Measurements from ENCODE around the gene ASIC5. TPM values are rescaled to one million over a fixed set of nuclear protein-coding genes. Genes with fewer than 3 reads are reported as not detected.

The ASIC5 gene
- total RNA-seq, 4 donors from 2014 or later = not detected

GRCh38 chr4:155789391-155789790 lies 76.7 kb downstream of the ASIC5 start:
- Histone ChIP-seq H3K36me3 (no peaks in the 10 kb centered on the region), H3K27ac (no peak overlapping the region), H3K9me3 (no peaks in the 10 kb centered on the region), H3K4me1 (peaks cover 0 to 19% (median 0%) of the 10 kb centered on the region in 4 donors), H3K27me3 (no peaks in the 10 kb centered on the region), H3K4me3 (no peak overlapping the region)
- 77 to 78% methylated on average over 6 of the region's 6 CpGs for WGBS, 2 donors
- no peak for DNase-seq (ENCODE audit: low spot score in 2 of 2)
- TF ChIP-seq POLR2A (IDR thresholded peaks at IDR 0.05) (no peak), EP300 (IDR thresholded peaks at IDR 0.05) (no peak), CTCF (IDR thresholded peaks at IDR 0.05) (no peak)

DNA sequence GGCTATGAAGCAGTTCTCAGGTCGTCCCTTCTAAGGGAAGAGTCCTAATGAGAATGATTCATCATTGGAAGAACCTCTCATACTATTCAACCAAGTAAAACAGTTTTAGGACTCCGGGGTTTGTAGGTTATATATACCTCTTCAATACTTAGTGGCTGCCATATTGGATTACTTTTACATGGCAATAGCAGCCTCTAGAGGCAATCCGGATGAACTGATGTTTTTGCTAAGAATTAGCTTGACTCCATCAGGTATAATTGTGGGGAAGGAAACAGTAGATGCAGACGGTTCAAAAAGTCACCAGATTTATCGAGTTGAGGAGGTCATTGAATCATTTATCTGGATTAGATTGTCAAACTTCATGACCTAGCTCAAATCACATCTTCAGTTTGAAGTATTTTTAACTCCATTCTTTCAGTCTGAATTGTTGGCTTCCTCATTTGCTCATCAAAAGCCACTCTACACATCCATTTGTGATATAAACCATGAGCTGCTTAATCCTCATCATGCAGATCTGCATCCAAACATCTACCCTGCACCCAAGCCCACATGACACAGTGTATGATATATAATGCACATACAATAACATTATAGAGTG lies 78.9 kb downstream of the ASIC5 start:
- WGBS, 2 donors = 28 to 32% methylated on average over 5 of the region's 5 CpGs
- Histone ChIP-seq H3K4me3 (no peak overlapping the region), H3K36me3 (no peaks in the 10 kb centered on the region), H3K4me1 (peaks cover 0 to 19% (median 0%) of the 10 kb centered on the region in 4 donors), H3K27me3 (no peaks in the 10 kb centered on the region), H3K9me3 (no peaks in the 10 kb centered on the region), H3K27ac (no peak overlapping the region)
- TF ChIP-seq POLR2A (IDR thresholded peaks at IDR 0.05) (no peak), EP300 (IDR thresholded peaks at IDR 0.05) (no peak), CTCF (IDR thresholded peaks at IDR 0.05) (peak; percentile 43 to 73 (median 62))
- peak in 1 of 2 donors; percentile 24 for DNase-seq (ENCODE audit: low spot score in 2 of 2)

DNA sequence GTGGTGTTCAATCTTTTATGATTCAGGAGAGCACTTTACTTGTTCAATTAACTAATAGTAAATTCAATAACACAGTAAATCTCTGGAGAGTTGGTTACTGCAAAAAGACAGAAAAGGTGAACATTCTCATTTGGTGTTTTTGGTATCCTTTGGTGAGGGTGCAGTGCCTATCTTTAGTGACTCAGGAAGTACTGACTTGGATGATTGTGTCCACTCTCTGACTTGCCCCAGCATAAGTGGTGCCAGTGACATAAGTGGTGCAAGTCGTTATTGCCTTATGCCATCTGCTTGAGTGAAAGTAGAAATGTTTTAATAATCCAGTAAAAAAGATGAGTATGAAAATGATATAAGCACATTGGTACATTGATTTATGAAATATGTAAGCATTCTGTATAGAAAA lies 80.2 kb downstream of the ASIC5 start:
- DNase-seq (ENCODE audit: low spot score in 2 of 2) = no peak
- Histone ChIP-seq H3K4me1 (peaks cover 0 to 19% (median 0%) of the 10 kb centered on the region in 4 donors), H3K9me3 (no peaks in the 10 kb centered on the region), H3K27me3 (no peaks in the 10 kb centered on the region), H3K36me3 (no peaks in the 10 kb centered on the region), H3K27ac (no peak overlapping the region), H3K4me3 (no peak overlapping the region)
- WGBS, 2 donors = 86% methylated on average over 1 of the region's 1 CpG
- no peak for TF ChIP-seq POLR2A (IDR thresholded peaks at IDR 0.05)
- TF ChIP-seq CTCF (IDR thresholded peaks at IDR 0.05) = no peak
- TF ChIP-seq EP300 (IDR thresholded peaks at IDR 0.05) = no peak

DNA sequence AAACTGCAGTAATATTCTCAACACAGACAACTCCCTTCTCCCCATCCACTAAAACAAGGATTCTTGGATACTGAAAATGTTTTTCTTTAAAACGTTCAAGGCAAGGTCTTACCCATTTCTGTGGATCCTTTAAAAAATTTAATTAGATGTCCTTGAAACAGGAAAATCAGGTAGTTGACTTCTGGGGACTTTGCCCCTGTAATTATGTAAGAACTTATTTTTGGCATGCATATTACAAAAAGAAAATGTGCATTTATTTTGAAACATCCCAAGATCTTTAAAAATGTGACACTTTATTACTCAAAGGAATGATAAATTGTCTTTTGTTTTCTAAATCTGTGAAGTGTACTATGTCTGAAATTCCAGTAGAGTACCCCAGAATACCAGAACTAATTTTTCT lies 81.4 kb downstream of the ASIC5 start:
- H3K27ac ChIP-seq = no peak overlapping the region
- H3K4me3 ChIP-seq = no peak overlapping the region
- no peaks in the 10 kb centered on the region for H3K9me3 ChIP-seq
- H3K36me3 ChIP-seq = no peaks in the 10 kb centered on the region
- 31 to 41% methylated on average over 1 of the region's 1 CpG for WGBS, 2 donors
- TF ChIP-seq POLR2A (IDR thresholded peaks at IDR 0.05) (no peak), EP300 (IDR thresholded peaks at IDR 0.05) (no peak), CTCF (IDR thresholded peaks at IDR 0.05) (no peak)
- peaks cover 0 to 18% (median 0%) of the 10 kb centered on the region in 4 donors for H3K4me1 ChIP-seq
- DNase-seq (ENCODE audit: low spot score in 2 of 2) = no peak
- H3K27me3 ChIP-seq = no peaks in the 10 kb centered on the region

DNA sequence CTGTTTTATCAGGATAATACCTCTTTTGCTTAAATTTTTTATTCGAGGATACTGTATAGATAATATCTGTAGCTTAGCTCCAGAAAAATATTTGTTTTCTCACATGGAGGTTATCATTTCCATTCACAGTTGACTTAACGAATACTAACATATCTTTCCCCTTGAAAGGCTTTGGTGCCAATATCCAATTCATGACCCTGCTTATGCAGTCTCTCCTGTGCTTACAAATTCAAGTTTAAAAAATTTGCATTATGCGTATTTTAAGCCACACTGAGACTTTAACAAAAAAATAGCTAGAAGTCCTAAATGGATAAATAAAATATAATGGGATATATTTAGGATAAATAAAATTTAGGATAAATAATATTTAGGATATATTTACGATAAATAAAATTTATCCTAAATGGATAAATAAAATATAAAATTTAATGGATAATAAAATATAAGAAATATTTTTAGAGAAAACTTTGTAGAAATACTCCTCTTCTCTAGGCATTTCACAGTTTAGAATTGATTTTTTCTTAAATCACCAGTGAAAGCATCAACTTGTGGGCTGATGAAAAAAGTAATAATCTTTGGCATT lies 84.7 kb downstream of the ASIC5 start:
- DNase-seq (ENCODE audit: low spot score in 2 of 2) = no peak
- no peaks in the 10 kb centered on the region for H3K36me3 ChIP-seq
- H3K4me1 ChIP-seq = peaks cover 0 to 9% (median 3%) of the 10 kb centered on the region in 4 donors
- no peak overlapping the region for H3K4me3 ChIP-seq
- TF ChIP-seq POLR2A (IDR thresholded peaks at IDR 0.05) (no peak), CTCF (IDR thresholded peaks at IDR 0.05) (no peak), EP300 (IDR thresholded peaks at IDR 0.05) (no peak)
- WGBS, 2 donors = 93% methylated on average over 4 of the region's 4 CpGs
- H3K9me3 ChIP-seq = no peaks in the 10 kb centered on the region
- no peak overlapping the region for H3K27ac ChIP-seq
- no peaks in the 10 kb centered on the region for H3K27me3 ChIP-seq

All from tibial nerve (tissue), 4 donors.